Activated naive CD4-positive, alpha-beta T cell treated with anti-CD3 and anti-CD28 coated beads, Interleukin-2, amount 50 U/mL, for 72 hours (primary cell): Measurements from ENCODE around the gene TUBGCP2. TPM values are rescaled to one million over a fixed set of nuclear protein-coding genes. Genes with fewer than 3 reads are reported as not detected.

Experiments
- ATAC-seq, 2 donors: fragments of 150-1000 bp; cut with Tn5 transposase; 2 replicates each; pipeline ENCODE4 v1.10.0; 2021; ENCODE audit warnings: mild to moderate bottlenecking in 2 of 2, moderate library complexity in 2 of 2
- DNase-seq, 2 donors: peaks; one replicate each; pipeline ENCODE4 v3.0.0; 2021 to 2022; ENCODE audit warnings: low spot score in 2 of 2
- H3K27ac Mint-ChIP-seq, 2 donors: one replicate each; pipeline ENCODE4 v1.8.0; 2022; ENCODE audit warnings: mild to moderate bottlenecking in 2 of 2, mixed read lengths in 2 of 2
- H3K36me3 Mint-ChIP-seq, 2 donors: one replicate each; pipeline ENCODE4 v1.8.0; 2022; ENCODE audit warnings: mixed read lengths in 2 of 2
- H3K9me3 Mint-ChIP-seq, 2 donors: one replicate each; pipeline ENCODE4 v1.8.0; 2022; ENCODE audit warnings: mixed read lengths in 2 of 2
- total RNA-seq, 2 donors: library from RNA; stranded (reverse); gene quantifications; one replicate each; pipeline ENCODE4 v1.2.3, GENCODE V29; 2022

The TUBGCP2 gene
- total RNA-seq, 2 donors from 2014 or later: 47.9 to 53.3 TPM

- ATAC-seq (no peak), DNase-seq (no peak)
- no peak overlapping the region for H3K27ac Mint-ChIP-seq
- H3K9me3 Mint-ChIP-seq: no peaks in the 10 kb centered on the region
- no peaks in the 10 kb centered on the region for H3K36me3 Mint-ChIP-seq
Observed at GRCh38 chr10:133347710-133348517, 39.2 kb upstream of the TUBGCP2 start.

GRCh38 chr10:133346413-133346812 lies 37.7 kb upstream of the TUBGCP2 start:
- ATAC-seq (no peak), DNase-seq (no peak)
- H3K27ac Mint-ChIP-seq: no peak overlapping the region
- no peaks in the 10 kb centered on the region for H3K9me3 Mint-ChIP-seq
- H3K36me3 Mint-ChIP-seq: no peaks in the 10 kb centered on the region

GRCh38 chr10:133344236-133344635 lies 35.6 kb upstream of the TUBGCP2 start:
- ATAC-seq (no peak), DNase-seq (no peak)
- Mint-ChIP-seq H3K27ac (no peak overlapping the region), H3K36me3 (no peaks in the 10 kb centered on the region), H3K9me3 (no peaks in the 10 kb centered on the region)

GRCh38 chr10:133343558-133343957 lies 34.9 kb upstream of the TUBGCP2 start:
- DNase-seq (no peak), ATAC-seq (no peak)
- H3K9me3 Mint-ChIP-seq: no peaks in the 10 kb centered on the region
- no peaks in the 10 kb centered on the region for H3K36me3 Mint-ChIP-seq
- H3K27ac Mint-ChIP-seq: no peak overlapping the region

GRCh38 chr10:133342942-133343341 lies 34.3 kb upstream of the TUBGCP2 start:
- no peaks in the 10 kb centered on the region for H3K9me3 Mint-ChIP-seq

GRCh38 chr10:133341983-133342382 lies 33.3 kb upstream of the TUBGCP2 start:
- DNase-seq (no peak), ATAC-seq (no peak)
- H3K9me3 Mint-ChIP-seq: no peaks in the 10 kb centered on the region
- H3K27ac Mint-ChIP-seq: no peak overlapping the region
- no peaks in the 10 kb centered on the region for H3K36me3 Mint-ChIP-seq

More at GRCh38 chr10:133342942-133343341, 34.3 kb upstream of the TUBGCP2 start:
- DNase-seq (no peak), ATAC-seq (no peak)
- H3K36me3 Mint-ChIP-seq: no peaks in the 10 kb centered on the region
- H3K27ac Mint-ChIP-seq: no peak overlapping the region

GRCh38 chr10:133339708-133340380 lies 31.2 kb upstream of the TUBGCP2 start:
- Mint-ChIP-seq H3K27ac (no peak overlapping the region), H3K9me3 (no peaks in the 10 kb centered on the region), H3K36me3 (no peaks in the 10 kb centered on the region)
- no peak for ATAC-seq
- no peak for DNase-seq

- DNase-seq: no peak
- no peaks in the 10 kb centered on the region for H3K9me3 Mint-ChIP-seq
- H3K36me3 Mint-ChIP-seq: no peaks in the 10 kb centered on the region
Observed at GRCh38 chr10:133338080-133339071, 29.7 kb upstream of the TUBGCP2 start.

GRCh38 chr10:133337370-133337725 lies 28.7 kb upstream of the TUBGCP2 start:
- Mint-ChIP-seq H3K9me3 (no peaks in the 10 kb centered on the region), H3K27ac (no peak overlapping the region), H3K36me3 (no peaks in the 10 kb centered on the region)
- no peak for DNase-seq
- no peak for ATAC-seq

More at GRCh38 chr10:133338080-133339071, 29.7 kb upstream of the TUBGCP2 start:
- H3K27ac Mint-ChIP-seq: no peak overlapping the region
- no peak for ATAC-seq

GRCh38 chr10:133336577-133337369 lies 28.1 kb upstream of the TUBGCP2 start, which contains the start of gene CALY:
Gene CALY, minus strand, starts transcription at chr10:133336896. Its CDS starts 7,907 bp downstream, at chr10:133328989.
- ATAC-seq: peak; percentile 59 to 69

GRCh38 chr10:133336118-133336576 lies 27.5 kb upstream of the TUBGCP2 start:
- ATAC-seq: no peak
- Mint-ChIP-seq H3K9me3 (no peaks in the 10 kb centered on the region), H3K27ac (no peak overlapping the region), H3K36me3 (no peaks in the 10 kb centered on the region)
- no peak for DNase-seq

More at GRCh38 chr10:133336577-133337369, 28.1 kb upstream of the TUBGCP2 start, which contains the start of gene CALY:
- DNase-seq: peak; percentile 61 to 67
- no peaks in the 10 kb centered on the region for H3K36me3 Mint-ChIP-seq
- no peak within 1 kb of the TSS for H3K27ac Mint-ChIP-seq
- H3K9me3 Mint-ChIP-seq: no peaks in the 10 kb centered on the region

GRCh38 chr10:133335246-133336117 lies 26.8 kb upstream of the TUBGCP2 start:
- DNase-seq (peak in 1 of 2 donors; percentile 63), ATAC-seq (peak; percentile 36 to 59)
- H3K36me3 Mint-ChIP-seq: no peaks in the 10 kb centered on the region
- no peaks in the 10 kb centered on the region for H3K9me3 Mint-ChIP-seq
- H3K27ac Mint-ChIP-seq: no peak overlapping the region

GRCh38 chr10:133334503-133335245 lies 26.0 kb upstream of the TUBGCP2 start:
- ATAC-seq (peak; percentile 13 to 40), DNase-seq (no peak)
- no peaks in the 10 kb centered on the region for H3K9me3 Mint-ChIP-seq
- H3K36me3 Mint-ChIP-seq: no peaks in the 10 kb centered on the region
- no peak overlapping the region for H3K27ac Mint-ChIP-seq

- no peak for ATAC-seq
- Mint-ChIP-seq H3K9me3 (no peaks in the 10 kb centered on the region), H3K27ac (no peak overlapping the region), H3K36me3 (no peaks in the 10 kb centered on the region)
- no peak for DNase-seq
Observed at GRCh38 chr10:133332936-133333699, 24.4 kb upstream of the TUBGCP2 start.
